Activated CD4-positive, alpha-beta T cell treated with anti-CD3 and anti-CD28 coated beads, Interleukin-2, amount 50 U/mL, for 24 hours (primary cell): Measurements from ENCODE around the gene RPS6KB2.
A peak's percentile ranks its signal among the peaks of the same experiment; 100 is the strongest.

Experiments used
- DNase-seq, 2 donors: peaks; one replicate each; pipeline ENCODE4 v3.0.0-alpha.2; 2020; ENCODE audit warnings: low read depth in 1 of 2, low spot score in 1 of 2

Gene RPS6KB2

GRCh38 chr11:67410369-67410831, 17.9 kb upstream of the RPS6KB2 start:
- no peak for DNase-seq

- DNase-seq: no peak
Observed at GRCh38 chr11:67410984-67411784, 17.1 kb upstream of the RPS6KB2 start.

- no peak for DNase-seq
Observed at GRCh38 chr11:67411785-67412152, 16.5 kb upstream of the RPS6KB2 start.

- no peak for DNase-seq
Observed at GRCh38 chr11:67412495-67413179, 15.7 kb upstream of the RPS6KB2 start.

GRCh38 chr11:67413266-67413849, 14.9 kb upstream of the RPS6KB2 start:
- DNase-seq: no peak

GRCh38 chr11:67415501-67416304, 12.6 kb upstream of the RPS6KB2 start, which contains the start of gene CARNS1:
TSS of gene CARNS1 (plus strand) at chr11:67415678. CDS start at chr11:67416200, 522 bp downstream.
- DNase-seq: no peak

- DNase-seq: no peak
Observed at GRCh38 chr11:67416416-67417335, 11.6 kb upstream of the RPS6KB2 start.

GRCh38 chr11:67417425-67417824, 10.9 kb upstream of the RPS6KB2 start:
- no peak for DNase-seq

- no peak for DNase-seq
Observed at GRCh38 chr11:67418476-67419281, 9.6 kb upstream of the RPS6KB2 start.

- no peak for DNase-seq
Observed at GRCh38 chr11:67419325-67420049, 8.8 kb upstream of the RPS6KB2 start.

GRCh38 chr11:67420147-67420645, 8.1 kb upstream of the RPS6KB2 start:
- no peak for DNase-seq

GRCh38 chr11:67420646-67421429, 7.5 kb upstream of the RPS6KB2 start:
- peak; percentile 96 to 99 for DNase-seq

- DNase-seq: no peak
Observed at GRCh38 chr11:67421430-67422031, 6.8 kb upstream of the RPS6KB2 start.

- no peak for DNase-seq
Observed at GRCh38 chr11:67422891-67423290, 5.4 kb upstream of the RPS6KB2 start.

- DNase-seq: no peak
Observed at GRCh38 chr11:67423466-67423865, 4.8 kb upstream of the RPS6KB2 start.

GRCh38 chr11:67423891-67424613, 4.2 kb upstream of the RPS6KB2 start:
- no peak for DNase-seq
